NCI-H446 treated with DMSO at 0.1 percent for 48 hours (cell line): ENCODE measurements around the gene CYGB.

Experiments
- DNase-seq: peaks from one replicate; lab custom pipeline; 2025; lab: John Stamatoyannopoulos, UW

The CYGB gene

GRCh38 chr17:76478730-76479514 lies 58.6 kb downstream of the CYGB start:
- DNase-seq = no peak

GRCh38 chr17:76478097-76478496 lies 59.4 kb downstream of the CYGB start:
- DNase-seq = no peak

- no peak for DNase-seq
Observed at GRCh38 chr17:76477576-76477975, 59.9 kb downstream of the CYGB start.
